GM23248 (cell line): ENCODE data around the gene MAP2K5. TPM values are rescaled to one million over a fixed set of nuclear protein-coding genes. Genes with fewer than 3 reads are reported as not detected.

ENCODE experiments used
- DNase-seq: peaks from one replicate; pipeline ENCODE4 v3.0.0-alpha.2; 2015
- H2AFZ ChIP-seq: fragments of 200-600 bp; sonication (generic); 2 replicates; pipeline ENCODE4 v1.6.1; 2016; ENCODE audit warnings: antibody characterized with exemption
- H3F3A ChIP-seq: fragments of 200-600 bp; sonication (generic); 2 replicates; pipeline ENCODE4 v1.6.1; 2016; ENCODE audit warnings: mild to moderate bottlenecking, antibody characterized with exemption, mixed run types; ENCODE audit not compliant: insufficient read depth
- H3K27ac ChIP-seq: fragments of 200-600 bp; sonication (generic); 2 replicates; pipeline ENCODE4 v1.5.1; 2016; ENCODE audit warnings: mild to moderate bottlenecking
- H3K27me3 ChIP-seq: fragments of 200-600 bp; sonication (generic); replicated peaks from 2 replicates; pipeline ENCODE4 v1.6.1; 2016; ENCODE audit warnings: mild to moderate bottlenecking; ENCODE audit not compliant: insufficient read depth
- H3K36me3 ChIP-seq: fragments of 200-600 bp; sonication (generic); 2 replicates; pipeline ENCODE4 v1.6.1; 2016; ENCODE audit warnings: low read depth, mild to moderate bottlenecking
- H3K4me1 ChIP-seq: fragments of 200-600 bp; sonication (generic); 2 replicates; pipeline ENCODE4 v1.6.1; 2016; ENCODE audit warnings: mild to moderate bottlenecking; ENCODE audit not compliant: insufficient read depth
- H3K4me2 ChIP-seq: fragments of 200-600 bp; sonication (generic); one replicate; pipeline ENCODE4 v1.6.1; 2016; ENCODE audit warnings: mild to moderate bottlenecking; ENCODE audit not compliant: unreplicated experiment
- H3K4me3 ChIP-seq: fragments of 200-600 bp; sonication (generic); 2 replicates; pipeline ENCODE4 v1.5.1; 2016; ENCODE audit warnings: mild to moderate bottlenecking
- H3K79me2 ChIP-seq: fragments of 200-600 bp; sonication (generic); 2 replicates; pipeline ENCODE4 v1.6.1; 2016; ENCODE audit warnings: mild to moderate bottlenecking; ENCODE audit not compliant: insufficient read depth
- H3K9ac ChIP-seq: fragments of 200-600 bp; sonication (generic); 2 replicates; pipeline ENCODE4 v1.6.1; 2016; ENCODE audit warnings: mild to moderate bottlenecking
- H3K9me2 ChIP-seq: fragments of 200-600 bp; sonication (generic); 2 replicates; pipeline ENCODE4 v1.6.1; 2016; ENCODE audit warnings: mixed run types, mild to moderate bottlenecking, moderate library complexity; ENCODE audit not compliant: insufficient read depth
- H3K9me3 ChIP-seq: fragments of 200-600 bp; sonication (generic); one replicate; pipeline ENCODE4 v1.6.1; 2017; ENCODE audit warnings: low read depth
- H4K20me1 ChIP-seq: fragments of 200-600 bp; sonication (generic); 2 replicates; pipeline ENCODE4 v1.6.0; 2016; ENCODE audit not compliant: insufficient read depth
- EZH2 ChIP-seq: fragments of 200-600 bp; sonication (generic); IDR thresholded peaks from 2 replicates; pipeline ENCODE4 v1.6.1; 2018; ENCODE audit warnings: antibody characterized with exemption, mild to moderate bottlenecking; ENCODE audit not compliant: insufficient read depth, poor library complexity, severe bottlenecking
- EZH2phosphoT487 ChIP-seq: fragments of 200-600 bp; sonication (generic); IDR thresholded peaks from 2 replicates; pipeline ENCODE4 v1.6.1; 2018; ENCODE audit warnings: antibody characterized with exemption, moderate library complexity, mild to moderate bottlenecking, low read depth; ENCODE audit not compliant: insufficient read depth
- WGBS, 2 experiments: methylation state at CpG; one replicate each; pipeline ENCODE4 v1.1.6; 2015 to 2017; ENCODE audit warnings: low lambda C conversion rate in 2 of 2, low coverage in 1 of 2; ENCODE audit errors: missing lambda C conversion rate in 2 of 2; 5-methylcytosine and 5-hydroxymethylcytosine counted together
- in situ Hi-C: fragments of 300-500 bp; cut with MboI; formaldehyde crosslinking; loops from 2 replicates; pipeline ENCODE4 v1.15.0; 2020
- polyA plus RNA-seq: library from polyadenylated mRNA; unstranded; fragments of >200 nt; fragmentation: Nextera tagmentation; extraction: Ambion mirVana; gene quantifications from 2 replicates; pipeline ENCODE4 v1.2.1, GENCODE V29; 2016
- total RNA-seq: library from RNA; depleted of rRNA; stranded (reverse); fragments of >200 nt; shearing (Covaris generic); gene quantifications from 2 replicates; pipeline ENCODE4 v1.2.3, GENCODE V29; 2014

MAP2K5 gene
- total and polyA plus RNA-seq, 2 experiments from 2014 or later, result 2.8 to 15.0 TPM

- WGBS, 2 experiments, result 8 to 14% methylated on average over 4 of the region's 4 CpGs
- no peaks in the 10 kb centered on the region for H3K36me3 ChIP-seq
- H3K4me1 ChIP-seq, result no peaks in the 10 kb centered on the region
- no peaks in the 10 kb centered on the region for H3K79me2 ChIP-seq
- peak overlapping the region; percentile 94 for H3K9ac ChIP-seq
- H2AFZ ChIP-seq, result peak overlapping the region; percentile 99
- TF ChIP-seq EZH2, result no peak
- TF ChIP-seq EZH2phosphoT487, result no peak
- no peak overlapping the region for H3K27ac ChIP-seq
- in situ Hi-C loops, result no loop called here
- no peaks in the 10 kb centered on the region for H4K20me1 ChIP-seq
- H3K4me2 ChIP-seq, result peak overlapping the region; percentile 84
- no peaks in the 10 kb centered on the region for H3K9me2 ChIP-seq
- H3K9me3 ChIP-seq, result no peaks in the 10 kb centered on the region
- H3K4me3 ChIP-seq, result peak overlapping the region; percentile 84
- no peaks in the 10 kb centered on the region; the same call in 1 of the 2 replicates for H3K27me3 ChIP-seq
- DNase-seq, result no peak
- peaks cover 3% of the 10 kb centered on the region; the same call in 1 of the 2 replicates for H3F3A ChIP-seq
Measured at GRCh38 chr15:67841513-67841762, 298.9 kb downstream of the MAP2K5 start.

- Histone ChIP-seq H3K27ac (no peak overlapping the region), H2AFZ (no peak overlapping the region), H3K9me3 (no peaks in the 10 kb centered on the region), H3F3A (peaks cover 3% of the 10 kb centered on the region; the same call in 1 of the 2 replicates), H3K27me3 (no peaks in the 10 kb centered on the region), H3K9ac (no peak overlapping the region), H3K4me2 (no peak overlapping the region), H3K4me3 (no peak overlapping the region), H3K79me2 (no peaks in the 10 kb centered on the region), H3K36me3 (no peaks in the 10 kb centered on the region), H4K20me1 (no peaks in the 10 kb centered on the region), H3K9me2 (no peaks in the 10 kb centered on the region), H3K4me1 (no peaks in the 10 kb centered on the region)
- TF ChIP-seq EZH2 (no peak), EZH2phosphoT487 (no peak)
- DNase-seq, result no peak
- 89 to 93% methylated on average over 7 of the region's 7 CpGs for whole genome bisulfite sequencing, 2 experiments
- in situ Hi-C loops, result no loop called here
Measured at GRCh38 chr15:67843092-67843501, 300.6 kb downstream of the MAP2K5 start.

- H3K4me1 ChIP-seq, result no peaks in the 10 kb centered on the region
- H3F3A ChIP-seq, result peaks cover 3% of the 10 kb centered on the region; the same call in 1 of the 2 replicates
- no peak overlapping the region for H3K4me3 ChIP-seq
- 75 to 79% methylated on average over 7 of the region's 7 CpGs for WGBS, 2 experiments
- H3K9me3 ChIP-seq, result no peaks in the 10 kb centered on the region
- no peaks in the 10 kb centered on the region for H4K20me1 ChIP-seq
- in situ Hi-C loops, result no loop called here
- H2AFZ ChIP-seq, result no peak overlapping the region
- no peak overlapping the region for H3K4me2 ChIP-seq
- no peak overlapping the region for H3K27ac ChIP-seq
- H3K36me3 ChIP-seq, result no peaks in the 10 kb centered on the region
- TF ChIP-seq EZH2phosphoT487 (no peak), EZH2 (no peak)
- no peak overlapping the region for H3K9ac ChIP-seq
- DNase-seq, result no peak
- no peaks in the 10 kb centered on the region for H3K27me3 ChIP-seq
- no peaks in the 10 kb centered on the region for H3K9me2 ChIP-seq
- no peaks in the 10 kb centered on the region for H3K79me2 ChIP-seq
Measured at GRCh38 chr15:67843571-67844387, 301.3 kb downstream of the MAP2K5 start.

- WGBS, 2 experiments, result 76 to 79% methylated on average over 5 of the region's 5 CpGs
- no peaks in the 10 kb centered on the region for H3K79me2 ChIP-seq
- no peak for TF ChIP-seq EZH2phosphoT487
- TF ChIP-seq EZH2, result no peak
- H4K20me1 ChIP-seq, result no peaks in the 10 kb centered on the region
- DNase-seq, result no peak
- no peaks in the 10 kb centered on the region for H3K4me1 ChIP-seq
- no peak overlapping the region for H3K9ac ChIP-seq
- no peaks in the 10 kb centered on the region for H3K27me3 ChIP-seq
- no peak overlapping the region for H3K4me3 ChIP-seq
- H3K9me3 ChIP-seq, result no peaks in the 10 kb centered on the region
- no peak overlapping the region for H3K4me2 ChIP-seq
- no peaks in the 10 kb centered on the region for H3K9me2 ChIP-seq
- H3K27ac ChIP-seq, result no peak overlapping the region
- no peaks in the 10 kb centered on the region for H3K36me3 ChIP-seq
- no peak overlapping the region for H2AFZ ChIP-seq
- no peaks in the 10 kb centered on the region; the same call in 1 of the 2 replicates for H3F3A ChIP-seq
- in situ Hi-C loops, result no loop called here
Measured at GRCh38 chr15:67845974-67846373, 303.5 kb downstream of the MAP2K5 start.
